ENCODE measurements around the gene TBC1D22A. TPM values are rescaled to one million over a fixed set of nuclear protein-coding genes. Genes with fewer than 3 reads are reported as not detected.

TBC1D22A gene
- total RNA-seq, 1 donor from 2014 or later = 23.2 TPM

DNA sequence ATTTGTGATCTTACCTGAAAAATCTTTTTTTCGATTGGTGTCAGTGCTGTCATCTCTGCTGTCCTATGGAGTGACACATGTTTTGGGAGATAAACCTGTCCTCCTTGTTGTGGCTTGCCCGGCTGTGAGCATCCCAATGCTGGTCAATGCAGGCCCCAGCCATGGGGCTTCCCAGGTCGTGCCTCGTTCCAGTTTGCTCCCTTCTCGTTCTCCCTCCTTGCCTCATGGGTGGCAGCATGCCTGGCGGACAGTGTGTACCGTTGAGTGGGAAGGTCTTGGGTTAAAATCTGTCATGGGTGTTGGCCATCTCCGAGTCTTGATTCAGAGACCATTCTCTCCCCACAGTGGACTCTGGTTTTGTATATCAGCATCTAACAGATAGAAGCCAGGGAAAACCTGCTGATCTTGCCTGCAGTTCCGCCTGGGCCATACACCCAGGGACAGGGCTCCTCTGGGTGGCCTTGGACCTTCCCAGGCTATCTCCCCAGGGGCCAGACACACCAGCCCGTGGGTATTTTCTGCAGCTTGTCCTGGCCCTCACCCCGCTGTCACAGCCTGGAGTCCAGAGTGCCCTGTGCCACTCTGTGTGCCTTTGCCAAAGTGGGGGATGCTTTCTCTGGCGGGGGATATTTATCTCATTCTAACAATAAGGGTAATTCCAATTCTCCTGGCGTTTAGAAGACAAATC, 208.1 kb downstream of the TBC1D22A start:
- Mint-ChIP-seq H3K36me3 (ENCODE audit: insufficient read depth) (peaks cover 3% of the 10 kb centered on the region), H3K27ac (no peak overlapping the region), H3K27me3 (no peaks in the 10 kb centered on the region), H3K9me3 (ENCODE audit: low read depth) (no peaks in the 10 kb centered on the region), H3K4me1 (ENCODE audit: low read depth) (peaks cover 14% of the 10 kb centered on the region), H3K4me3 (ENCODE audit: low read depth) (no peak overlapping the region)
- no peak for TF ChIP-seq CTCF (IDR thresholded peaks at IDR 0.05; ENCODE audit: unreplicated experiment)
- no peak for DNase-seq (ENCODE audit: low spot score, unreplicated experiment)

DNA sequence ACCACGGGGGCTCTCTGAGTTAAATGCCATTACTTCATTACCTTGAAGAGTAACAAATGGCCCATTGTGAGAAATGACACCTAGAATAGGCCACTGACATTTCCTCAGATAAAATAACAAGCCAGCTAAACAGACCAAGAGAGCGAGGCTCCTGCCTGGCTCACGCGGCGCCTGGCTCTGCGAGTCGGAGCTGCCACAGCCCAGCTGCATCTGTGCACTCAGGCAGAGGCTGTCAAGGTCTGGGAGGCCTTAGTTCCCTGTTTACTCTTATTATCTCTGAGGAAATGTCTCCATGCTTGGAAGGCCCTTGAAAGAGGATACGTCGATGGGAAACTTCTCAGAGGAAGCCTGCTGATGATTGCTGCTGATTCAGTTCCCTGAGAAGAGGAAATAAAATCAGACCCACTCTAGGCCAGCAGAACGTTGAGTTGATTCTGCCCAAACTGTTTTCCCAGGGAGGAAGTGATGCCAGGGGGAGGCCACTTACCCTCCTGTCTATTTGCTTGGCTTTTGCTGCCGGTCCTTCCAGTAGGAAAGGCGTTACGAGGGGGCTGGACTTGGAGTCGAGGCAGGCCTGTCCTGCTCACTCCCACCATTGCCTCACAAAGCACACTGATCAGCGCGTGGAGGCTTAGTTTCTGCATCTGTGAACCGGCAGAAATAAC, 208.8 kb downstream of the TBC1D22A start:
- peaks cover 14% of the 10 kb centered on the region for H3K4me1 Mint-ChIP-seq (ENCODE audit: low read depth)
- H3K27me3 Mint-ChIP-seq = no peaks in the 10 kb centered on the region
- no peak for DNase-seq (ENCODE audit: low spot score, unreplicated experiment)
- H3K27ac Mint-ChIP-seq = peak overlapping the region; percentile 52
- H3K4me3 Mint-ChIP-seq (ENCODE audit: low read depth) = no peak overlapping the region
- H3K9me3 Mint-ChIP-seq (ENCODE audit: low read depth) = no peaks in the 10 kb centered on the region
- TF ChIP-seq CTCF (IDR thresholded peaks at IDR 0.05; ENCODE audit: unreplicated experiment) = no peak
- H3K36me3 Mint-ChIP-seq (ENCODE audit: insufficient read depth) = peaks cover 5% of the 10 kb centered on the region

DNA sequence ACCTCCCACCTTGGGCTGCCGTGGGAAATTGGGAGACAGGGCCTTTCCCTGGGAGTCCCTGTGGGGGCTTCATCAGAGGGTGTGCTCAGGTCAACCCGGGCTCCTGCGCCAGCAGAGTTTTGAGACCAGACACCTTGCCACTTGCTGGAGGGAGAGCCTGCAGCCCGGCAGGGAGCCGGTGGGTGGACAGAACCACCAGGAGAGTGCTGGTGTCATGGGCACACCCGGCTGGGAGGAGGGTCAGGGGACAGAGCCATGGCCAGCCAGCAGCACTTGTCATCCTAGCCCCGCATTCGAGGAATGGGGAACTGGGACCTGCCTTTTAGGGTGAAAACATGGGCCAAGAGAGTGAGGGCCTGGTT, 209.3 kb downstream of the TBC1D22A start:
- no peak for TF ChIP-seq CTCF (IDR thresholded peaks at IDR 0.05; ENCODE audit: unreplicated experiment)
- no peaks in the 10 kb centered on the region for H3K9me3 Mint-ChIP-seq (ENCODE audit: low read depth)

GRCh38 chr22:46972256-46972655, 209.8 kb downstream of the TBC1D22A start:
- Mint-ChIP-seq H3K36me3 (ENCODE audit: insufficient read depth) (peaks cover 11% of the 10 kb centered on the region), H3K27ac (no peak overlapping the region), H3K27me3 (no peaks in the 10 kb centered on the region), H3K4me3 (ENCODE audit: low read depth) (no peak overlapping the region), H3K4me1 (ENCODE audit: low read depth) (peaks cover 14% of the 10 kb centered on the region), H3K9me3 (ENCODE audit: low read depth) (peaks cover 3% of the 10 kb centered on the region)
- TF ChIP-seq CTCF (IDR thresholded peaks at IDR 0.05; ENCODE audit: unreplicated experiment) = no peak
- DNase-seq (ENCODE audit: low spot score, unreplicated experiment) = no peak

More for the DNA sequence above, 209.3 kb downstream of the TBC1D22A start:
- DNase-seq (ENCODE audit: low spot score, unreplicated experiment) = no peak
- peaks cover 14% of the 10 kb centered on the region for H3K4me1 Mint-ChIP-seq (ENCODE audit: low read depth)
- H3K36me3 Mint-ChIP-seq (ENCODE audit: insufficient read depth) = peaks cover 8% of the 10 kb centered on the region
- H3K4me3 Mint-ChIP-seq (ENCODE audit: low read depth) = no peak overlapping the region
- no peaks in the 10 kb centered on the region for H3K27me3 Mint-ChIP-seq
- no peak overlapping the region for H3K27ac Mint-ChIP-seq

DNA sequence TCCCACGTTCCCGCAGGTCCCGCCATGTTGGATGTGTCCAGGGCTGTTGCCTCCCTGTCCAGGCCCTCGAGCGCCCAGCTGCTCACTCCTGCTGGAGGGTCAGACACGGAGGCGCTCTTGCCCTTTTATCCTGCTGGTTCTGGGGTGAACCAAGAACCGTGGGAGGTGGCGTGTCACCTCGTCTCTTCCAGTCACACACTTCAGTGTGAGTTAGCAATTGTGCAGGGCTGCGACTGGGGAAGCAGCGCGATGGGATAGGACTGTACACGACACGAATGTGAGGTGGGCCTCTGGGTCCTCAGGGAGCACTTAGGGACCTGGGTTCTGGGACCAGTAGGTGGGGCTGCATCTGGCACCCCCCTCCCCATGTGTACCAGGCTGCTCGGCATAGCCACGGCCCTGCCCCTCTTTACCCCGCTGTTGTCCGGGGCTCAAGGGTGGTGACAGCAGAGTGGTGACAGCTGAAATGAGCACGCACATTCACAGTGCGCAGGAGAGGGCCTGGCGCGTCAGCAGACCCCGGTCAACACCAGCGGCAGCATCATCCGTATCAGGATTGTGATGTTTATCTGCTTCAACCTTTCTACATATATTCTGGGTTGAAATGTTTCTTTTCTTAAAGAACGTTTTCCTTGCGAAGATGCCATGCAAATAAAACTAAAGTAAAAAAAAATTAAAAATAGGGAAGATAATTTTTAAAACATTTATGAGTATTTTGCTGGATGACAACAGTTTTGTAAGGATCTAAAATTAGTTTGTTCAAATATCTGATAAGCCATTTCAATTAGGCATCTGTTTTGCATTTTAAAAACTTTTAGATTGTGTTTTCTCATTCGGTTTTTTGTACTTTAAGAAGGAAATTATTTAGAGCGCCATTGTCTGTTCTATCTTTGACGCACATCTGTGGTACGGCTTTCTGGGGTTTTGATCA, 210.7 kb downstream of the TBC1D22A start:
- DNase-seq (ENCODE audit: low spot score, unreplicated experiment) = no peak
- Mint-ChIP-seq H3K4me1 (ENCODE audit: low read depth) (peaks cover 14% of the 10 kb centered on the region), H3K4me3 (ENCODE audit: low read depth) (no peak overlapping the region), H3K27me3 (no peaks in the 10 kb centered on the region), H3K9me3 (ENCODE audit: low read depth) (peaks cover 3% of the 10 kb centered on the region), H3K27ac (no peak overlapping the region), H3K36me3 (ENCODE audit: insufficient read depth) (peaks cover 13% of the 10 kb centered on the region)
- TF ChIP-seq CTCF (IDR thresholded peaks at IDR 0.05; ENCODE audit: unreplicated experiment) = no peak

Measured in progenitor cell of endocrine pancreas (in vitro differentiated cells).